ENCODE data around the gene GTSF1L. TPM values are rescaled to one million over a fixed set of nuclear protein-coding genes. Genes with fewer than 3 reads are reported as not detected.
A peak's percentile ranks its signal among the peaks of the same experiment; 100 is the strongest.

The GTSF1L gene
- total RNA-seq, 4 donors from 2014 or later, result not detected

DNA sequence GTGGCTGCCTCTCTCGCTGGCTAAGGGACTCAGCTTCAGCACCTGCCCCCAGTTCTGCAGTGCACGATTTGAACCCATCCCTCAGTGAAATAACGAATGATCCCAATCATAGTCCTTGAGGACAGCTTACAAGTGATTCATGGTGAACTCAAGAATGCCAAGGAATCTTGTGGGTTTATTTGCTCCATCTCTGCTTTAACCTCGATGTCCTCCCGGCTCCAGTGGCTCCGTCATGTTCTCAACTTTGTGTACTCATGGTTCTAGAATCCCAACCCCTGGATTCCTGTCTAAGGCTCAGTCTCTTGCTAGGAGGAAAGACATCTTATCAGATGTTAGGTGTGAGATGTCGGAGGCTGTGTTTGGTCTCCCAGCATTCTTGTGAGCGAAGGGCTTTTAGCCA is 29.0 kb upstream of the GTSF1L start:
- peaks cover 3% of the 10 kb centered on the region for H3K27me3 ChIP-seq
- whole genome bisulfite sequencing, result 86% methylated on average over 8 of the region's 8 CpGs
- H3K4me3 ChIP-seq, result no peak overlapping the region
- no peaks in the 10 kb centered on the region for H3K9me3 ChIP-seq
- no peak overlapping the region for H3K27ac ChIP-seq
- no peaks in the 10 kb centered on the region for H3K36me3 ChIP-seq
- TF ChIP-seq POLR2AphosphoS5 (IDR thresholded peaks at IDR 0.05), result no peak
- TF ChIP-seq EP300 (IDR thresholded peaks at IDR 0.05), result no peak
- TF ChIP-seq, protein P1, sequence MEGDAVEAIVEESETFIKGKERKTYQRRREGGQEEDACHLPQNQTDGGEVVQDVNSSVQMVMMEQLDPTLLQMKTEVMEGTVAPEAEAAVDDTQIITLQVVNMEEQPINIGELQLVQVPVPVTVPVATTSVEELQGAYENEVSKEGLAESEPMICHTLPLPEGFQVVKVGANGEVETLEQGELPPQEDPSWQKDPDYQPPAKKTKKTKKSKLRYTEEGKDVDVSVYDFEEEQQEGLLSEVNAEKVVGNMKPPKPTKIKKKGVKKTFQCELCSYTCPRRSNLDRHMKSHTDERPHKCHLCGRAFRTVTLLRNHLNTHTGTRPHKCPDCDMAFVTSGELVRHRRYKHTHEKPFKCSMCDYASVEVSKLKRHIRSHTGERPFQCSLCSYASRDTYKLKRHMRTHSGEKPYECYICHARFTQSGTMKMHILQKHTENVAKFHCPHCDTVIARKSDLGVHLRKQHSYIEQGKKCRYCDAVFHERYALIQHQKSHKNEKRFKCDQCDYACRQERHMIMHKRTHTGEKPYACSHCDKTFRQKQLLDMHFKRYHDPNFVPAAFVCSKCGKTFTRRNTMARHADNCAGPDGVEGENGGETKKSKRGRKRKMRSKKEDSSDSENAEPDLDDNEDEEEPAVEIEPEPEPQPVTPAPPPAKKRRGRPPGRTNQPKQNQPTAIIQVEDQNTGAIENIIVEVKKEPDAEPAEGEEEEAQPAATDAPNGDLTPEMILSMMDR (IDR thresholded peaks at IDR 0.05), result no peak
- TF ChIP-seq POLR2A (IDR thresholded peaks at IDR 0.05), result no peak
- no peaks in the 10 kb centered on the region for H3K4me1 ChIP-seq
- no peak for DNase-seq (ENCODE audit: low spot score in 2 of 2)

GRCh38 chr20:43755390-43755789 is 28.6 kb upstream of the GTSF1L start:
- no peak for DNase-seq (ENCODE audit: low spot score in 2 of 2)
- no peak for TF ChIP-seq POLR2A (IDR thresholded peaks at IDR 0.05)

DNA sequence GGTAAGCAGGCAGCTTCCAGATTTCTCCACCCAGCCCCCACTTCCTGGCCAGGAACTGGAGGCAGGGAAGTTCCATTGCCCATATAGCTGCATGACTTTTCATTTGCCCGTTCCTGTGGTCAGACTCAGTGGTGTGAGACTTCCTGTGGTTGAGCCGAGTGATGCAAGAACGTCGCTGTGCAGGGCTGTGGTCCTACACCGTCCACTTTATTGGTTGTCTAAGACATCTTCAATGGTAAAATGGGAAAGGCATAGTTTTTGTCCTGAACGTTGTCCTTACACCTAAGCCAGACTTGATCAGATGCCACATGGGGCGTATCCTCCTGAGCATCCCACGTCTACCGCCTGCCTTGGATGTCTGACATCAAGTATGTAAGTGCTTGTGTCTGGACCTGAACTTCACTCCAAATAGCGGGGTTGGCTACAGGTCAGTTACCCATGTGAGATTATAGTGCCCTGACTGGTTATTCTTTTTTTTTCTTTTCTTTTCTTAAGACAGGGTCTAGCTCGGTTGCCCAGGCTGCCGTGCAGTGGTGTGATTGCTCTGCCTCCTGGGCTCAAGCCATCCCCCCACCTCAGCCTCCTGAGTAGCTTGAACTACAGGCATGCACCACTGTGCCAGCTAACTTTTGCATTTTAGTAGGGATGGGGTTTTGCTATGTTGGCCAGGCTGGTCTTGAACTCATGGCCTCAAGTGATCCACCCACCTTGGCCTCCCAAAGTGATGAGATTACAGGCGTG is 25.9 kb upstream of the GTSF1L start:
- peaks cover 15% of the 10 kb centered on the region for H3K27me3 ChIP-seq
- H3K9me3 ChIP-seq, result no peaks in the 10 kb centered on the region
- H3K4me3 ChIP-seq, result no peak overlapping the region
- 62% methylated on average over 13 of the region's 13 CpGs for WGBS
- DNase-seq (ENCODE audit: low spot score in 2 of 2), result no peak
- H3K4me1 ChIP-seq, result peaks cover 4% of the 10 kb centered on the region
- no peaks in the 10 kb centered on the region for H3K36me3 ChIP-seq
- no peak for TF ChIP-seq EP300 (IDR thresholded peaks at IDR 0.05)
- TF ChIP-seq POLR2AphosphoS5 (IDR thresholded peaks at IDR 0.05), result no peak
- TF ChIP-seq, protein P1 (IDR thresholded peaks at IDR 0.05), result no peak
- TF ChIP-seq POLR2A (IDR thresholded peaks at IDR 0.05), result no peak
- no peak overlapping the region for H3K27ac ChIP-seq

More at GRCh38 chr20:43755390-43755789, 28.6 kb upstream of the GTSF1L start:
- 77% methylated on average over 7 of the region's 7 CpGs for WGBS
- Histone ChIP-seq H3K9me3 (no peaks in the 10 kb centered on the region), H3K4me3 (no peak overlapping the region), H3K36me3 (no peaks in the 10 kb centered on the region), H3K4me1 (no peaks in the 10 kb centered on the region), H3K27me3 (peaks cover 3% of the 10 kb centered on the region), H3K27ac (no peak overlapping the region)

DNA sequence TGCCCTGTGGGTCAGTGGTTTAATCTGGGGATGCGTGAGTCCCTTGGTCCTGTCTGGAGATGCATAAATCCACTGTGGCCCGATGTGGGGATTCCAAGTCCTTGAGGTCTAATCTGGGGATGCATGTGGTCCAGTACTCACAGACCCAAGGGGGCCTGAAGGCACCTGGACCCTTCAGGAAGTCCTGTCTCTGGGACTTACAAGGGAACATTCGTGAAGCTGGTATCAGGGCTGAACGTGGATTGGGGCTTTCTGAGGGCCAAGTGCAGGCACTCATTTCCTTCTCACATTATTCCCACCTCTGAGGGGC is 25.2 kb upstream of the GTSF1L start:
- H3K27me3 ChIP-seq, result peaks cover 15% of the 10 kb centered on the region
- TF ChIP-seq POLR2A (IDR thresholded peaks at IDR 0.05), result no peak
- TF ChIP-seq POLR2AphosphoS5 (IDR thresholded peaks at IDR 0.05), result no peak
- no peak for TF ChIP-seq EP300 (IDR thresholded peaks at IDR 0.05)
- TF ChIP-seq, protein P1 (IDR thresholded peaks at IDR 0.05), result no peak
- H3K4me1 ChIP-seq, result peaks cover 4% of the 10 kb centered on the region
- no peak for DNase-seq (ENCODE audit: low spot score in 2 of 2)
- no peaks in the 10 kb centered on the region for H3K36me3 ChIP-seq
- no peak overlapping the region for H3K4me3 ChIP-seq
- H3K27ac ChIP-seq, result no peak overlapping the region
- H3K9me3 ChIP-seq, result no peaks in the 10 kb centered on the region
- WGBS, result 81% methylated on average over 4 of the region's 4 CpGs

DNA sequence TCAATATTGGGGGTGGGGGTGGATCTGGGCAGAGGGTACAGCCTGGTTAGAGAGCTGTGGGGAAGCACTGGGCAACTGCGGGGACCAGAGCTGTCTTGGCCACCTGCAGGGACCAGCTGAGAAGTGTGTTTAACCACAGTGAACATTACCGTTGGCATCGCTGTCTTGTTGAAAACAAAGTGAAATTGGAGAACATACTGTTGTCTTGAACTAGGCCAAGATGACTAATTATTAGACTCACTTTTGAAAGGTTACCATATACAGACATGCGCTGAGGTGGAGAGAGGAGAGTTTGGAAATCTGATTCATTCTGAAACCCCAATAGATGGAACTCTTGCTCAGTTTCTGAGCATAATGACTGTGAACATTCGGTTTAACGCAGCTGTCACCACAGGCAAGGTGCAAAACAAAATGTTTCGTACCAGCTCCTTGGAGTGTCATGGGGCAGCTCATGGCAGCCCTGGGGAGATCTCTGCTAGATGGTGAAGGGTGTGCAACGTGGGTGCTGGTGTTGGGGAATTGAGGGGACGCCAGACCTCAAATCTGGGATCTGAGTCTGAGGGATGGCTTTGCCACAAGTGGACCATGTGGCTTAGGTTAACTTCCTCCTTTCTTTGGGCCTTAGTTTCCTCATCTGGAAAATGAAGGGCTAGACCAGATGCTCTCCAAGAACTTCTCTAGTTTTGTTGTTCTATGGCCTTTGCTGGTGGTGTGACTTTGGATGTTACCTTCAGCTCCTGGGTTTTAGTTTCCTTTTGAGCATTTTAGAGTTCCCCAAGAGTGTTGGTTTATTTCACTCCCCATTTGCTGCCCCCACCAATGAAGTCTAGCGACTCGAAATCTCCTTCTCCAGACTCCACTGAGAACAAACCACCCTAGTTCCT is 24.6 kb upstream of the GTSF1L start:
- peaks cover 18% of the 10 kb centered on the region for H3K27me3 ChIP-seq
- H3K4me1 ChIP-seq, result peaks cover 9% of the 10 kb centered on the region
- H3K4me3 ChIP-seq, result no peak overlapping the region
- no peaks in the 10 kb centered on the region for H3K9me3 ChIP-seq
- no peaks in the 10 kb centered on the region for H3K36me3 ChIP-seq
- no peak for TF ChIP-seq POLR2AphosphoS5 (IDR thresholded peaks at IDR 0.05)
- TF ChIP-seq EP300 (IDR thresholded peaks at IDR 0.05), result peak; percentile 37
- H3K27ac ChIP-seq, result no peak overlapping the region
- no peak for DNase-seq (ENCODE audit: low spot score in 2 of 2)
- 74% methylated on average over 11 of the region's 11 CpGs for WGBS

DNA sequence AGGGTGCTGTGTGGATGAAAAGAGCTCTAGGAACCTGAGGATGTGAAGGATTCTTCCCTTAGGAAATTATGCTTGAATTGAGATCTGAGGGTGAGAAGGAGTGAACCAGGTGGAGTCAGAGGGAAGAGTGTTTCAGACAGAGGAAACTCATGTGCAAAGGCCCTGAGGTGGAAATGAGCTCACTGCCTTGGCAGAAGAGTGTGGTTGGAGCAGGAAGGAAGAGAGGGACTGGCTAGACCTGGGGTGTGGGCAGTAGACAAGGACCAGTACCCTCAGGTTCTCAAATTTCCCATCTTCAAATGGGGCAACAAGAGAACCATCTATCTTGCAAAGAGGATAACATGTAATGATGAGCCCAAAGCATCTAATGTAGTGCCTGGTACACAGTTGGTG is 24.0 kb upstream of the GTSF1L start:
- TF ChIP-seq POLR2AphosphoS5 (IDR thresholded peaks at IDR 0.05) (no peak), POLR2A (IDR thresholded peaks at IDR 0.05) (no peak), EP300 (IDR thresholded peaks at IDR 0.05) (no peak)
- TF ChIP-seq, protein P1 (IDR thresholded peaks at IDR 0.05), result no peak
- DNase-seq (ENCODE audit: low spot score in 2 of 2), result no peak
- Histone ChIP-seq H3K27me3 (peaks cover 18% of the 10 kb centered on the region), H3K4me3 (no peak overlapping the region), H3K9me3 (no peaks in the 10 kb centered on the region), H3K27ac (no peak overlapping the region), H3K36me3 (no peaks in the 10 kb centered on the region), H3K4me1 (peaks cover 12% of the 10 kb centered on the region)
